Activated naive CD8-positive, alpha-beta T cell treated with anti-CD3 and anti-CD28 coated beads, Interleukin-2, amount 10 ng/mL, durations not matched to agents 7 days and 5 days (primary cell): ENCODE measurements around the gene FSD1L. TPM values are rescaled to one million over a fixed set of nuclear protein-coding genes. Genes with fewer than 3 reads are reported as not detected.

Experiments
- ATAC-seq: fragments of 150-1000 bp; cut with Tn5 transposase; one replicate; pipeline ENCODE4 v1.10.0; 2021; ENCODE audit warnings: low read depth, moderate library complexity
- POLR2A ChIA-PET: fragments of 350-600 bp; sonication (Branson Sonifier 250); formaldehyde crosslinking; loops from one replicate; lab custom pipeline; 2021; ENCODE audit warnings: antibody characterized with exemption; lab: Charles Lee
- DNase-seq: peaks from one replicate; pipeline ENCODE4 v3.0.0; 2021
- H3K27ac Mint-ChIP-seq: one replicate; pipeline ENCODE4 v1.8.0; 2022; ENCODE audit warnings: mild to moderate bottlenecking, mixed read lengths
- H3K27me3 Mint-ChIP-seq: one replicate; pipeline ENCODE4 v1.8.0; 2022; ENCODE audit warnings: mild to moderate bottlenecking, moderate library complexity, mixed read lengths
- H3K36me3 Mint-ChIP-seq: one replicate; pipeline ENCODE4 v1.8.0; 2021; ENCODE audit warnings: mild to moderate bottlenecking, mixed read lengths
- H3K4me1 Mint-ChIP-seq: one replicate; pipeline ENCODE4 v1.8.0; 2021; ENCODE audit warnings: mixed read lengths
- H3K4me3 Mint-ChIP-seq: one replicate; pipeline ENCODE4 v1.8.0; 2022; ENCODE audit warnings: mild to moderate bottlenecking, moderate library complexity, mixed read lengths
- H3K9me3 Mint-ChIP-seq: one replicate; pipeline ENCODE4 v1.8.0; 2021; ENCODE audit warnings: mixed read lengths
- total RNA-seq, 2 experiments: library from RNA; stranded (reverse); gene quantifications; one replicate each; pipeline ENCODE4 v1.2.3, GENCODE V29; 2021

FSD1L gene
- 1 to 10 TPM; 4.8 to 4.9 TPM for total RNA-seq

DNA sequence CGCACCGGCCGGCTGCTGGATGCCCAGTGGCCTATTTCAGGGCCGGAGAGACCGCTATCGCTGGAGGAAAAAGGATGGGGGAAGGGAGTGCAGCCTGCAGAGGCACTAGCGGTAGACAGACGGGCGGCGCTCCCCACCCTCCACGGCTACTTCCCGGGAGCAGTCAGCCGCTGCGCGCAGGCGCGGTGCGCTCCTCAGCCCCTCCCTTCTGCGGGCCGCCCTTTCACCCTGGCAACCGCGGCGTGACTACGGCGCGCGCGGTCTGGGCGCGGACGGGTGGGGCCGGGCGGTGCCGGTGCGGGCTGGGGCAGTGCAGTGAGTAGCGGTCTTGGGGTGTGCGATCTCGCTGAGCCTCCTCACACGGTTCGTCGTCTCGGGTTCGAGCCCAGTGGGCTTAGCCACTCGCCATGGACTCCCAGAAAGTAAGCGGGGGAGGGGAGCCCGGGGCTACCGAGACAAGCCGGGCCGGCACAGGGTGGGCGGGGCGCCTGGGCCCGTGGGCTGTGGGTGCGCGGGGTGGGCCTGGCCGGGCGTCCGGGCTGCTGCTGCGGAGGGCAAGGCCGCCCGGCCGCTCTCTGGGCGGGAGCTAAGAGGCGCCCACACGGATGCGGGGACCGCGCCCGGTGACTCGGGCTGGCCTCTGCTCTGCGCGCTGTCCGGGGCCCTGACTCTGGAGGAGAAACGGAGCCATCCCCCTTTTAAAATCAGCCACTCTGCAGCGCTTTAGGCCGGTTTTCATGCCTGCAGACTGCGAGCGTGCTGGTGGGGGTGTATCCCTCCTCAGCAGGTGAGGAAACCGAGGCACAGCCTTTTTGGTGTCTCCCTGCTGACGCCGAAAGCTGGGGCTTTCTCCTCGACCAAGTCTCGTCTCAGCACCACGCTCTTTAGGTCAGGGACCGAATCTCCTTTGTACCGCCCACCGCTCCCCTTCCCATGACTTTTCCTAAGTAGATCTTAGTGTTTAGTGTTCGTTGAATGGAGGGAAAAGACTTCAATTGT is at the start of gene FSD1L:
TSS of gene FSD1L (plus strand) at position 221 of the 999 bp plus-strand sequence. CDS start at position 408, 187 bp downstream.
- peak within 1 kb of the TSS; percentile 71 for H3K27ac Mint-ChIP-seq
- H3K27me3 Mint-ChIP-seq = peaks cover 5% of the 10 kb centered on the region
- POLR2A ChIA-PET = interaction anchor here (0.7 kb wide), 1 partner anchor 462 kb away, joined by 5 read pairs; no protein-coding TSS in a partner anchor
- peak; percentile 92 for ATAC-seq
- peak within 1 kb of the TSS; percentile 86 for H3K4me3 Mint-ChIP-seq
- H3K36me3 Mint-ChIP-seq = no peaks in the 10 kb centered on the region
- H3K9me3 Mint-ChIP-seq = no peaks in the 10 kb centered on the region
- H3K4me1 Mint-ChIP-seq = peaks cover 18% of the 10 kb centered on the region
- DNase-seq = peak; percentile 90

DNA sequence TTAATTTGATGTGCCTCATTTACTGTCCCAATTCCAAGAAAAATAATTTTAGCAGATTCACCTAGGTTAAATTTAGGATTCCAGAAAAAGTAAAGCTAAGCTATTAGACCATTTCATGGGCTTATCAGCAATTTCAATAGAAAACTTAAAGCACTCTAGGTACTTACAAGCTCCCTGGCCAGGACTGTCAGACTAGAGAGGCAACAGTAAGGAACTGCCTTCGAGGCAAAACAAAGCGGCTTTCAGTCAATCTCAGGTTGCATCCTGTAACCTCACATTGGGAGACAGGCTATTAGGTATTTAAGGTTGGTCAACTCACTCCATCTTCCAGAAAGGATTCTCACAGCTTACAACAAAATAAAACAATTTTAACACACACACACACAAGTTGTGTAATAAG is 48.7 kb upstream of the FSD1L start:
- no peaks in the 10 kb centered on the region for H3K9me3 Mint-ChIP-seq
- DNase-seq (no peak), ATAC-seq (no peak)
- no peak overlapping the region for H3K27ac Mint-ChIP-seq
- H3K4me1 Mint-ChIP-seq = peaks cover 12% of the 10 kb centered on the region
- POLR2A ChIA-PET = no interaction called here
- H3K4me3 Mint-ChIP-seq = no peak overlapping the region
- H3K36me3 Mint-ChIP-seq = no peaks in the 10 kb centered on the region
- peaks cover 52% of the 10 kb centered on the region for H3K27me3 Mint-ChIP-seq

DNA sequence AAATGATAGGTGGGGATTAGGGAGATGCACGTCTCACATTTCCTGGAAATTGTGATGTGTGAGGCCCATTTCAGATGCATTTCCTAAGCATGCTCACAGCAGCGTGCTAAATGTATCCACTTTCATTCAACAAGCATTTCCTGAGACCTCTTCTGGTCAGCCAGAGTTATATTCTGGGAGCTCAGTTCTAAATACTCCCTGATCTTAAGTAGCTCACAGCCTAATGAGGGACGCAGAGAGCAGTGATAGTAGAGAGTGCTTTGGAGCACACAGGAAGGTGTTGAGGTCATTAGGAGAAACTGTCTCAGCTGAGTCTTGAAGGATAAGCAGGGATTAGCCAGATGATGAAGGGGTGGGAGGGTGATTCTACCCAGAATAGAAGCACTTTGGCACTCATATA is 46.2 kb upstream of the FSD1L start:
- ATAC-seq (no peak), DNase-seq (no peak)
- Mint-ChIP-seq H3K36me3 (peaks cover 3% of the 10 kb centered on the region), H3K4me1 (peaks cover 34% of the 10 kb centered on the region), H3K27me3 (peaks cover 61% of the 10 kb centered on the region), H3K4me3 (no peak overlapping the region), H3K27ac (no peak overlapping the region), H3K9me3 (peaks cover 2% of the 10 kb centered on the region)
- POLR2A ChIA-PET = no interaction called here

DNA sequence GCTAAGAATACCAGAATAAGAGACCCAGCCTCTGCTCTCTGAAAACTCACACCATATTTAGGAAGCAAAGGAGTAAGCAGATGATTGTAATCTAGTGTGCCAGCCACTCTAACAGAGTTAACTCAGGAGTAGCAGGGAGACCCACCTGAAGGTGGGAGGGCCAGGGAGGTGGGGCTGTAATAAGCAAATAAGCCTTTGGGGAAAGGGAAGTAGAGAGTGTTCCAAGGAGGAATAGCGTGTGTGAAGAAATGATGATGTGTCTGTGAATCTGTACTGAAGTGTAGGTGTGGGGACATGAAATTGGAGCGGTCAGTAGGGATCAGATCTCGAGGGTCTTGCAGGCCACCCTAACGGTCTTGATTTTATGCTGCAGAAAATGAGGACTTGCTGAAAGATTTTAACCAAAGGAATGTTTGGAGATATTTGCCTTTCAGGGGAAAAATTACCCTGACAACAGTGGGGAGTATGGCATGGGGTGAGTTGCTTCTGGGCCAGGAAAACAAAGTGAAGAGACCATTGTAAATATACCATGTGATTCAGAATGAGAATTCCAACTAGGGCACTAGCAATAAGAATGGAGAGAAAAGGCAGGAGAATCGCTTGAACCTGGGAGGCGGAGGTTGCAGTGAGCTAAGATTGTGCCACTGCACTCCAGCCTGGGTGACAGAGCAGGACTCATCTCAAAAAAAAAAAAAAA is 44.1 kb upstream of the FSD1L start:
- POLR2A ChIA-PET = no interaction called here
- ATAC-seq = no peak
- Mint-ChIP-seq H3K4me3 (no peak overlapping the region), H3K27me3 (peaks cover 63% of the 10 kb centered on the region), H3K4me1 (peaks cover 39% of the 10 kb centered on the region), H3K36me3 (peaks cover 11% of the 10 kb centered on the region), H3K9me3 (peaks cover 6% of the 10 kb centered on the region), H3K27ac (no peak overlapping the region)
- DNase-seq = no peak

DNA sequence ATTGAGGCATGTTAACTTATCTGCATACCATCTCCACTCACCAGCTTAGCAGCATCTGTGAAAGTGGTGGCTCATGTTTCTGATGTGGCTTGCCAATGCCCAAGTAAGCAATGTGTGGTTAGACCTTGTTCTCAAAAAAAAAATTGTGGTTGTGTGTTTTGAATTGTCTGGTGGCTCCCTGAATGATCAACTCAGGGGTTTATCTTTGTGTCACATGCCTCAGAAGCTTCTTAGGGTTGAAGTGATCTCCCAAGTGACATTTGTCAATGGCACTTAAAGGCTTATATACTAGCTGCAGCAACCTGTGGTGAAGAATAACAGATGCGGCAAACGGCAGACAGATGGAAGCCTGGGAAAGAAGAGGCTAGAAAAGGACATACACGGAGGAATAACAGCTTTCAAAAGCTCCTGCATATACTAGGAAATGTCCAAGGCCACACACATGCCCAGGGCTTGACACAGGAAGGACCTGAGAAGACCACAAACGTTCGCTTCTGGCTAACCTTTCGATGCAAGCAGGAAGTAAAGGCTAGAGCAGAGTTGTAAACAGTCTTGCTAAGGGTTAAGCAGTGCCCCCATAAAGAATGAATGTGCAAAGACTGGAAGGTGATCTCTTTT is 42.2 kb upstream of the FSD1L start:
- H3K36me3 Mint-ChIP-seq = peaks cover 14% of the 10 kb centered on the region
- H3K4me1 Mint-ChIP-seq = peaks cover 39% of the 10 kb centered on the region
- peak; percentile 58 for DNase-seq
- H3K27ac Mint-ChIP-seq = peak overlapping the region; percentile 86
- peak overlapping the region; percentile 80 for H3K4me3 Mint-ChIP-seq
- H3K9me3 Mint-ChIP-seq = peaks cover 10% of the 10 kb centered on the region
- H3K27me3 Mint-ChIP-seq = peaks cover 71% of the 10 kb centered on the region
- peak; percentile 93 for ATAC-seq
- POLR2A ChIA-PET = interaction anchor here (0.8 to 2.1 kb wide), 7 partner anchors 13 to 414 kb away, joined by 3 to 23 read pairs (median 6); partner anchors contain the start of gene SLC44A1

DNA sequence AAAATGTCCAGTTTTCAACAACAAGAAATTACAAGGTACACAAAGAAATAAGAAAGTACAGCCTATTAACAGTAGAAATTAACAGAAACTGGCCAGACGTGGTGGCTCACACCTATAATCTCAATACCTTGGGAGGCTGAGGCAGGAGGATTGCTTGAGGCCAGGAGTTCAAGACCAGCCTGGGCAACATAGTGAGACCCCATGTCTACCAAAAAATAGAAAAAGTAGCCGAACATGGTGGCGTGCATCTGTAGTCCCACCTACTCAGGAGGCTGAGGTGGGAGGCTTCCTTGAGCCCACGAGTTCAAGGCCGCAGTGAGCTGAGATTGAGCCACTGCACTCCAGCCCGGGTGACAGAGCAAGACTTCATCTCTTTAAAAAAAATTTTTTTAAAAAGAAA is 41.5 kb upstream of the FSD1L start:
- H3K27ac Mint-ChIP-seq = peak overlapping the region; percentile 86
- POLR2A ChIA-PET = interaction anchor here (1.4 to 2.1 kb wide), 3 partner anchors 46 to 415 kb away, joined by 6 to 23 read pairs (median 7); partner anchors contain the start of gene SLC44A1
- peak overlapping the region; percentile 80 for H3K4me3 Mint-ChIP-seq

DNA sequence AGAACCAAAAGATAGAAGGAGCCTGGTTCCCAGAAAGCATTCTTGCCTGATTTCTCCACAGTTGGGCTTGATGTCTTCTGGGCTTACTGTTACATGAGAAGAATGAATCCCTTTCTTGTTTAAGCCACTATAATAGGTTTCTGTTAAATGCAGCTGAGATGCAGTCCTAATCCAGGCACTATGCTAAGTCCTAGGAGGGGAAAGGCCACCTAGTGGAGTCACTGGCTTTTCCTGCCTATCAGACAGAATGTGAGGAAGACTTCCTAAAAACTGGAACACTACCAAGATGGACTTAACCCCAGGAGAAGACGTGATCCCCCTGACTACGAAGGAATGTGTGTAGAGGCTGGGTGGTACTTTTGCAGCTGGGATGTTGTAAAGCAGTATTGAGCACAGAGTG is 34.3 kb upstream of the FSD1L start:
- Mint-ChIP-seq H3K27me3 (peaks cover 57% of the 10 kb centered on the region), H3K36me3 (peaks cover 5% of the 10 kb centered on the region), H3K9me3 (peaks cover 15% of the 10 kb centered on the region), H3K4me3 (no peak overlapping the region), H3K4me1 (peaks cover 28% of the 10 kb centered on the region), H3K27ac (no peak overlapping the region)
- no peak for ATAC-seq
- POLR2A ChIA-PET = no interaction called here
- no peak for DNase-seq

More for the DNA sequence above, 41.5 kb upstream of the FSD1L start:
- ATAC-seq (no peak), DNase-seq (no peak)
- Mint-ChIP-seq H3K4me1 (peaks cover 37% of the 10 kb centered on the region), H3K36me3 (peaks cover 14% of the 10 kb centered on the region), H3K9me3 (peaks cover 13% of the 10 kb centered on the region), H3K27me3 (peaks cover 73% of the 10 kb centered on the region)

DNA sequence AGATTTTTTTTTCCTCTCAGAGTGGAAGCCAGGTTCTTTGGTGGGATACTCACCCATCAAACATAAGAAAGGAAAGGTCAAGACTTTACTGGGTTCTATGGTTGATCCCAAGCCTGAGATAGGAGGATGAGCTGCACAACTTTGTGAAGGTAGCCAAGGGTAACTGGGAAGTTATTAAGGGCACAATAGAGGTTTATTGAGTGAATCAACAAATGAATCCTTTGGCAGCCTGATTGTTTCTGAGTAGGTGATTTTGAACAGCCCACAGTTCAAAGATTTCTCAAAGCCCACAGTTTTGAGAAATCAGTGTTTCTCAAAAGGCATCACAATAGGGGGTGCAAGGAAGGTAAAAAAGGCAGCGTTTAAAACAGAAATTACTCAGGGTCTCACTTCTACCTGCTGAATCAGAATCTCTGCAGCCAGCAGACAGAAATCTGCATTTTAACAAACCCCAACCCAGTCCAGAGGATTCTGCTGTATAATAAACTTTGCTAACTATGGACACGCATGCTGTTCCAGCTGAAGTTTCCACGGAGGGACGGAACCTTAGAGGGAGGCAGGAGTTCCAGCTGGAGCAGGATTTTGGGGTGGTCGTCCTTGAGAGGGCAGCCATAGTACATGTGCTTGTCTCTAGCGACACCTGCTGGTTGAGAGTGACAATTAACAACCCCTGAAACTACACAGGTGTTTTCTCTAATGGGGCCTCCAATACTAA is 32.7 kb upstream of the FSD1L start:
- POLR2A ChIA-PET = no interaction called here

DNA sequence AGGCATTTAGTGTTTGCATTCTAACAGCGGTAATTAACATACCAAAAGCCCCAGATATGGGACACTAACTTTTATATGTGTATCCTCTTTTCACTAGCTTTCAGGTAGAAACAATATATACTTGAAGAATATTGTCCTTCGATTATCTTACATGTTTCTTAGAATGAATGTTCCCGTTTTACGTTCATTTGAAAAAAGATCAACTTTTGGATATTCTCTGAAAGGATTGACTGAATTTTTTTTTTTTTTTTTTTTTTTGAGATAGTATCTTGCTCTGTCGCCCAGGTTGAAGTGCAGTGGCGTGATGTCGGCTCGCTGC is 32.2 kb upstream of the FSD1L start:
- H3K27ac Mint-ChIP-seq = no peak overlapping the region

More for the DNA sequence above, 32.7 kb upstream of the FSD1L start:
- DNase-seq (peak; percentile 49), ATAC-seq (peak; percentile 77)
- peaks cover 2% of the 10 kb centered on the region for H3K36me3 Mint-ChIP-seq
- peaks cover 13% of the 10 kb centered on the region for H3K9me3 Mint-ChIP-seq
- H3K4me1 Mint-ChIP-seq = peaks cover 28% of the 10 kb centered on the region
- no peak overlapping the region for H3K27ac Mint-ChIP-seq
- peaks cover 44% of the 10 kb centered on the region for H3K27me3 Mint-ChIP-seq
- H3K4me3 Mint-ChIP-seq = no peak overlapping the region

DNA sequence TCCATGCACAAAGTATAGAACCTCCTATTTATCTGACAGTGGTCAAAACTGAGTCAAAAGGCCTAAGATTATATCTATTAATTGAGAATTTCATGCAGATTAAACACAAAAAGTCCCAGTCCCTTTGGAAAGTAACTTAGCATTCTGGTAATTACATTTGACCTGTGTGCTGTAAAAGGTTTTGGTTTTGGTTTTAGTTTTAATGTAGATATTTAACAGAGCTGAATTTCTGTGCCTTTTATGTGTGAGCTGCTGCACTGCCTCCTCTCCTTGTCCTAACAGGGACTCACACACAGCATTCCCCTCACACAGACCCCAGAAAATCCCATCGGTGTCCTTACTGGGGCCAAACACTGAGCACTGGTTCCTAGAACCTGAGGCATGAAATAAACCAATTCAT is 31.0 kb upstream of the FSD1L start:
- peak; percentile 47 for ATAC-seq
- peak overlapping the region; percentile 37 for H3K4me3 Mint-ChIP-seq
- POLR2A ChIA-PET = no interaction called here
- H3K4me1 Mint-ChIP-seq = peaks cover 28% of the 10 kb centered on the region
- peaks cover 33% of the 10 kb centered on the region for H3K27me3 Mint-ChIP-seq
- peaks cover 3% of the 10 kb centered on the region for H3K9me3 Mint-ChIP-seq
- peaks cover 2% of the 10 kb centered on the region for H3K36me3 Mint-ChIP-seq
- no peak for DNase-seq
- H3K27ac Mint-ChIP-seq = no peak overlapping the region

More for the DNA sequence above, 32.2 kb upstream of the FSD1L start:
- no peak overlapping the region for H3K4me3 Mint-ChIP-seq
- peaks cover 28% of the 10 kb centered on the region for H3K4me1 Mint-ChIP-seq
- peaks cover 10% of the 10 kb centered on the region for H3K9me3 Mint-ChIP-seq
- POLR2A ChIA-PET = no interaction called here
- peaks cover 2% of the 10 kb centered on the region for H3K36me3 Mint-ChIP-seq
- ATAC-seq (no peak), DNase-seq (no peak)
- peaks cover 42% of the 10 kb centered on the region for H3K27me3 Mint-ChIP-seq

DNA sequence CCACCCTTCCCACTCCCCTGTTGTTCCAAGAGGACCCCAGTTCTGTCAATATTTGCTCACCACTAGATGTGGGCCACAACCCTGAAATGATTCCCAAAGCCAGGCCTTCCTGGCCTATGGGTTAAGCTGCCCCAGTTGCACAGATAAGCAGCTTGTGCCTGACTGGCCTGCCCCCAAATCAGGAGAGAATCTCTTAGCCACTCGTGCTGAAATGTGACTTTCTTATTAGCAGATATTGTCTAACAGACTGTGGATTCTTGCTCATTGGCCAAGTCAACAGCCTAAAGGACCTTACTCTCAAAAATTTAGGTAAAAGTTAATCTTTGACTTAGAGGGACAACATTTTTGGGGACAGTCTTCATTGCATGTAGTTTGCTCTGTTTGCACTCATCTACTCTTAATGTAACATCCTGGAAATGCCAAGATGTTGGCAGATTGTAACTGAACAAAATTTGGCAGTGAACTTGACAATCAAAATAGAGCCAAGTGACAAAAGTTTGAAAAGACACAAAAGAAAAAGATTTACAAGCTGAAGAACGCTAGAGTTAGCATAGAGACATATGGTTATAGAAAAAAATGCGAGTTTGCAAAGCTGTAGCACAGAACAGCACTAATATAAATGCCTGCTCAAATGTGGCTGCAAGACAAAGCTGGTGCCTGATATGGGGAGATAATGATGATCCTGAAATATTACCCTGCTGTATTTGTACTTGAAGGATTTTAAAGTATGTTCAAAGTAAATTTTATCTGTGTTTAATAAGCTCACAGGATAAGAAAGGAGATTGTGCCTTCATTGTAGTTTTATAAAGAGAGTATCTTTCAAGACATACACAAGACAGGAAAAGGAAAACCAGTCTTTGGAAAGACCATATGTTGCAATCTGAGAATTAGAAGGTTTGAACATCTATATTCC is 29.0 kb upstream of the FSD1L start:
- POLR2A ChIA-PET = interaction anchor here (0.7 kb wide), 1 partner anchor 416 kb away, joined by 4 read pairs; no protein-coding TSS in a partner anchor
- H3K4me3 Mint-ChIP-seq = no peak overlapping the region
- H3K27me3 Mint-ChIP-seq = peaks cover 17% of the 10 kb centered on the region
- peaks cover 19% of the 10 kb centered on the region for H3K4me1 Mint-ChIP-seq
- no peak overlapping the region for H3K27ac Mint-ChIP-seq
- H3K36me3 Mint-ChIP-seq = no peaks in the 10 kb centered on the region
- ATAC-seq = no peak
- no peak for DNase-seq
- H3K9me3 Mint-ChIP-seq = no peaks in the 10 kb centered on the region
